Measurements from ENCODE around the gene ZYG11A. TPM values are rescaled to one million over a fixed set of nuclear protein-coding genes. Genes with fewer than 3 reads are reported as not detected.

Gene ZYG11A
- total and polyA plus RNA-seq, 2 of the 13 experiments (the other 11 are each of a cell fraction or from before 2014, with no cell fraction given): not detected

- H3K9ac ChIP-seq (ENCODE audit: insufficient read depth, low read depth, low read length): no peak overlapping the region
- no peak overlapping the region for H3K4me2 ChIP-seq (ENCODE audit: low read depth, low read length)
- DNase-seq (ENCODE audit: low spot score) (no peak), ATAC-seq (no peak), FAIRE-seq (no peak)
- no peaks in the 10 kb centered on the region for H3K9me3 ChIP-seq (ENCODE audit: low read length)
- H3K36me3 ChIP-seq (replicated peaks in 1 of 2; ENCODE audit: control insufficient read depth in 1 of 2, insufficient read depth in 2 of 2, low read length in 2 of 2): peaks cover 3 to 6% of the 10 kb centered on the region in 2 experiments; a peak in 1 of 5 replicates
- H4K20me1 ChIP-seq (ENCODE audit: insufficient read depth, low read length): no peaks in the 10 kb centered on the region
- H3K4me1 ChIP-seq (ENCODE audit: insufficient read depth, low read length): peaks cover 33% of the 10 kb centered on the region
- no TSS peak for BruUV-seq (replicated peaks)
- CTCF ChIA-PET (ENCODE audit: low intra/inter-chr PET ratio, low total read pairs): no interaction called here
- H3K27me3 ChIP-seq (ENCODE audit: control insufficient read depth in 1 of 2, insufficient read depth in 2 of 2, low read length in 2 of 2): no peaks in the 10 kb centered on the region
- intact Hi-C loops (cut with micrococcal nuclease; ENCODE audit: unreplicated experiment): no loop called here
- POLR2A ChIA-PET: interaction anchor here (1.2 kb wide), 1 partner anchor 26 kb away, joined by 4 read pairs; the partner anchor contains the start of gene SCP2
- no peak overlapping the region for H2AFZ ChIP-seq (ENCODE audit: low read length)
- H3K79me2 ChIP-seq (ENCODE audit: insufficient read depth, low read length): no peaks in the 10 kb centered on the region
- 85% methylated on average over 1 of the region's 1 CpG for WGBS (ENCODE audit: low lambda C conversion rate)
- TF ChIP-seq FOXA3 (CRISPR knock-in tag; IDR thresholded peaks at IDR 0.05) (no peak), STAG1 (CRISPR knock-in tag; IDR thresholded peaks at IDR 0.05) (0 out of 2 replicates have a peak, but pooled peaks have one; percentile 19)
- H3K4me3 ChIP-seq (replicated peaks in 1 of 3; ENCODE audit: insufficient read depth in 1 of 3, low read depth in 2 of 3, low read length in 3 of 3): no peak overlapping the region
- in situ Hi-C loops (cut with HindIII; ENCODE audit: extremely low pct_ligation_motif_present, low pct_unique_long_range_greater_than_20kb): no loop called here
- H3K27ac ChIP-seq (ENCODE audit: extremely low read length, insufficient read depth, low read length): no peak overlapping the region
Observed at GRCh38 chr1:52901384-52901783, 58.8 kb downstream of the ZYG11A start.

GRCh38 chr1:52904208-52904926, 61.8 kb downstream of the ZYG11A start:
- BruUV-seq (replicated peaks): no TSS peak
- H3K9ac ChIP-seq (ENCODE audit: insufficient read depth, low read depth, low read length): no peak overlapping the region
- H3K9me3 ChIP-seq (ENCODE audit: low read length): no peaks in the 10 kb centered on the region
- POLR2A ChIA-PET: interaction anchor here (1.4 kb wide), 1 partner anchor 13 kb away, joined by 3 read pairs; no protein-coding TSS in a partner anchor
- FAIRE-seq (no peak), DNase-seq (ENCODE audit: low spot score) (no peak), ATAC-seq (peak; percentile 17; the same call in 2 of the 3 replicates)
- H3K4me1 ChIP-seq (ENCODE audit: insufficient read depth, low read length): peaks cover 25% of the 10 kb centered on the region
- H3K27me3 ChIP-seq (ENCODE audit: control insufficient read depth in 1 of 2, insufficient read depth in 2 of 2, low read length in 2 of 2): no peaks in the 10 kb centered on the region
- H3K36me3 ChIP-seq (replicated peaks in 1 of 2; ENCODE audit: control insufficient read depth in 1 of 2, insufficient read depth in 2 of 2, low read length in 2 of 2): peaks cover 4 to 6% of the 10 kb centered on the region in 2 experiments; a peak in 3 of 5 replicates
- no peak overlapping the region for H3K4me2 ChIP-seq (ENCODE audit: low read depth, low read length)
- H3K79me2 ChIP-seq (ENCODE audit: insufficient read depth, low read length): no peaks in the 10 kb centered on the region
- H2AFZ ChIP-seq (ENCODE audit: low read length): no peak overlapping the region
- no peak overlapping the region for H3K4me3 ChIP-seq (replicated peaks in 1 of 3; ENCODE audit: insufficient read depth in 1 of 3, low read depth in 2 of 3, low read length in 3 of 3)
- CTCF ChIA-PET (ENCODE audit: low intra/inter-chr PET ratio, low total read pairs): interaction anchor here (0.5 to 1.8 kb wide), 3 partner anchors 61 to 286 kb away, joined by 3 to 12 read pairs (median 4); no protein-coding TSS in a partner anchor
- no peak for TF ChIP-seq ZNF407 (CRISPR knock-in tag; IDR thresholded peaks at IDR 0.05; ENCODE audit: not compliant biosample characterization)
- TF ChIP-seq AGO2 (optimal IDR thresholded peaks at IDR 0.05; ENCODE audit: low read depth, low read length): peak; percentile 35
- intact Hi-C loops (cut with micrococcal nuclease; ENCODE audit: unreplicated experiment) (loop anchor here (2.0 kb wide), 1 partner anchor 278 kb away; no protein-coding TSS in a partner anchor), in situ Hi-C loops (cut with HindIII; ENCODE audit: extremely low pct_ligation_motif_present, low pct_unique_long_range_greater_than_20kb) (no loop called here)
- 92% methylated on average over 13 of the region's 13 CpGs for WGBS (ENCODE audit: low lambda C conversion rate)
- no peaks in the 10 kb centered on the region for H4K20me1 ChIP-seq (ENCODE audit: insufficient read depth, low read length)
- H3K27ac ChIP-seq (ENCODE audit: extremely low read length, insufficient read depth, low read length): no peak overlapping the region

Measured in HepG2 (cell line).